Neural cell (in vitro differentiated cells): Measurements from ENCODE around the gene CUX1. TPM values are rescaled to one million over a fixed set of nuclear protein-coding genes. Genes with fewer than 3 reads are reported as not detected.

Experiments used
- H2AFZ ChIP-seq: fragments of 200-600, 300-800 bp; sonication (generic), shearing (Covaris generic); 2 replicates; pipeline ENCODE4 v1.6.0; 2014; ENCODE audit warnings: low read depth, mild to moderate bottlenecking, antibody characterized with exemption, low read length, moderate library complexity
- H3F3A ChIP-seq: fragments of 200-600 bp; shearing (Covaris generic); 2 replicates; pipeline ENCODE4 v1.6.1; 2016; ENCODE audit warnings: mild to moderate bottlenecking, moderate library complexity, mixed read lengths, antibody characterized with exemption, low read length; ENCODE audit not compliant: insufficient read depth, poor library complexity, severe bottlenecking
- H3K27ac ChIP-seq: fragments of 200-600, 300-800 bp; sonication (generic), shearing (Covaris generic); 2 replicates; pipeline ENCODE4 v1.5.1; 2014; ENCODE audit warnings: mild to moderate bottlenecking, low read length, moderate library complexity
- H3K27me3 ChIP-seq: fragments of 300-800, 200-600 bp; sonication (generic), shearing (Covaris generic); 2 replicates; pipeline ENCODE4 v1.6.0; 2014; ENCODE audit warnings: mild to moderate bottlenecking, low read depth, low read length, moderate library complexity; ENCODE audit not compliant: insufficient read depth
- H3K36me3 ChIP-seq: fragments of 300-800, 200-600 bp; sonication (generic), shearing (Covaris generic); 2 replicates; pipeline ENCODE4 v1.5.1; 2014; ENCODE audit warnings: mild to moderate bottlenecking, antibody characterized with exemption, low read length, moderate library complexity; ENCODE audit not compliant: insufficient read depth
- H3K4me2 ChIP-seq: fragments of 300-800, 200-600 bp; sonication (generic), shearing (Covaris generic); 2 replicates; pipeline ENCODE4 v1.6.0; 2014; ENCODE audit warnings: mild to moderate bottlenecking, low read length
- H3K4me3 ChIP-seq: fragments of 300-800, 200-600 bp; sonication (generic), shearing (Covaris generic); 2 replicates; pipeline ENCODE4 v1.5.1; 2014; ENCODE audit warnings: mild to moderate bottlenecking, low read length, moderate library complexity
- H3K79me2 ChIP-seq: fragments of 200-600 bp; shearing (Covaris generic); replicated peaks from 2 replicates; pipeline ENCODE4 v1.6.0; 2014; ENCODE audit warnings: mild to moderate bottlenecking, low read length, moderate library complexity; ENCODE audit not compliant: insufficient read depth
- H3K9ac ChIP-seq: fragments of 300-800, 200-600 bp; sonication (generic), shearing (Covaris generic); 2 replicates; pipeline ENCODE4 v1.6.1; 2016; ENCODE audit warnings: mild to moderate bottlenecking, low read length, mixed read lengths
- H3K9me2 ChIP-seq: fragments of 200-600 bp; shearing (Covaris generic); 2 replicates; pipeline ENCODE4 v1.6.1; 2016; ENCODE audit warnings: mild to moderate bottlenecking, low read length, mixed read lengths; ENCODE audit not compliant: insufficient read depth
- H3K9me3 ChIP-seq: fragments of 200-600, 300-800 bp; sonication (generic), shearing (Covaris generic); 2 replicates; pipeline ENCODE4 v1.6.1; 2016; ENCODE audit warnings: mild to moderate bottlenecking, mixed run types, low read length, moderate library complexity, mixed read lengths
- H4K20me1 ChIP-seq: fragments of 200-600 bp; shearing (Covaris generic); 2 replicates; pipeline ENCODE4 v1.6.1; 2016; ENCODE audit warnings: mild to moderate bottlenecking, mixed run types; ENCODE audit not compliant: insufficient read depth
- CTCF ChIP-seq: fragments of 450-650 bp; IDR thresholded peaks from 2 replicates; pipeline ENCODE4 v1.5.1; 2014; ENCODE audit warnings: antibody characterized with exemption, mild to moderate bottlenecking, moderate library complexity; ENCODE audit not compliant: poor library complexity, severe bottlenecking
- EP300 ChIP-seq: fragments of 450-650 bp; conservative IDR thresholded peaks from 2 replicates; pipeline ENCODE4 v1.6.1; 2014; ENCODE audit warnings: antibody characterized with exemption, mild to moderate bottlenecking, moderate library complexity; ENCODE audit not compliant: poor library complexity, severe bottlenecking
- EZH2 ChIP-seq: fragments of 200-600, 300-800 bp; shearing (Covaris generic), sonication (generic); IDR thresholded peaks from 2 replicates; pipeline ENCODE4 v1.6.1; 2014; ENCODE audit warnings: antibody characterized with exemption, low read length, borderline replicate concordance, mild to moderate bottlenecking; ENCODE audit not compliant: insufficient read depth, poor library complexity, severe bottlenecking
- MXI1 ChIP-seq: fragments of 450-650 bp; conservative IDR thresholded peaks from 2 replicates; pipeline ENCODE4 v1.6.1; 2014; ENCODE audit warnings: antibody characterized with exemption, mild to moderate bottlenecking; ENCODE audit not compliant: poor library complexity, severe bottlenecking
- POLR2AphosphoS5 ChIP-seq: IDR thresholded peaks from 2 replicates; pipeline ENCODE4 v1.6.1; 2012
- SMC3 ChIP-seq: fragments of 450-650 bp; conservative IDR thresholded peaks from 2 replicates; pipeline ENCODE4 v1.6.1; 2014; ENCODE audit warnings: antibody characterized with exemption, mild to moderate bottlenecking, moderate library complexity; ENCODE audit not compliant: poor library complexity
- TAF1 ChIP-seq: IDR thresholded peaks from 2 replicates; pipeline ENCODE4 v1.6.1; 2012; ENCODE audit warnings: low read depth
- polyA plus RNA-seq: library from polyadenylated mRNA; depleted of rRNA; stranded (reverse); fragments of >200 nt; gene quantifications from 2 replicates; pipeline ENCODE4 v1.2.3, GENCODE V29; 2014

Gene CUX1
- polyA plus RNA-seq, 1 donor from 2014 or later: 26.6 TPM

GRCh38 chr7:101815826-101816594 lies 1.4 kb upstream of the CUX1 start:
- H3K27ac ChIP-seq: peak overlapping the region; percentile 42
- no peak overlapping the region for H3K4me2 ChIP-seq
- H2AFZ ChIP-seq: no peak overlapping the region
- peaks cover 18% of the 10 kb centered on the region for H4K20me1 ChIP-seq
- H3K9ac ChIP-seq: peak overlapping the region; percentile 68
- H3K36me3 ChIP-seq: no peaks in the 10 kb centered on the region
- no peaks in the 10 kb centered on the region for H3F3A ChIP-seq
- no peak for TF ChIP-seq MXI1
- TF ChIP-seq CTCF: peak; percentile 22
- peak; percentile 56 for TF ChIP-seq POLR2AphosphoS5
- TF ChIP-seq TAF1: peak; percentile 35
- no peak for TF ChIP-seq SMC3
- H3K27me3 ChIP-seq: peaks cover 37% of the 10 kb centered on the region
- no peaks in the 10 kb centered on the region for H3K9me3 ChIP-seq
- peak overlapping the region; percentile 60 for H3K4me3 ChIP-seq
- no peaks in the 10 kb centered on the region for H3K9me2 ChIP-seq
- H3K79me2 ChIP-seq: peaks cover 34% of the 10 kb centered on the region

GRCh38 chr7:101816595-101817470 lies 593 bp upstream of the CUX1 start:
- Histone ChIP-seq H3K4me2 (no peak overlapping the region), H3K9me3 (no peaks in the 10 kb centered on the region), H3K79me2 (peaks cover 37% of the 10 kb centered on the region), H4K20me1 (peaks cover 18% of the 10 kb centered on the region), H3K9ac (peak overlapping the region; percentile 56), H3K27me3 (peaks cover 35% of the 10 kb centered on the region), H3K9me2 (no peaks in the 10 kb centered on the region), H3K27ac (no peak overlapping the region), H3K4me3 (peak overlapping the region; percentile 73), H3F3A (no peaks in the 10 kb centered on the region), H3K36me3 (no peaks in the 10 kb centered on the region), H2AFZ (no peak overlapping the region)
- TF ChIP-seq MXI1 (no peak), TAF1 (no peak)

DNA sequence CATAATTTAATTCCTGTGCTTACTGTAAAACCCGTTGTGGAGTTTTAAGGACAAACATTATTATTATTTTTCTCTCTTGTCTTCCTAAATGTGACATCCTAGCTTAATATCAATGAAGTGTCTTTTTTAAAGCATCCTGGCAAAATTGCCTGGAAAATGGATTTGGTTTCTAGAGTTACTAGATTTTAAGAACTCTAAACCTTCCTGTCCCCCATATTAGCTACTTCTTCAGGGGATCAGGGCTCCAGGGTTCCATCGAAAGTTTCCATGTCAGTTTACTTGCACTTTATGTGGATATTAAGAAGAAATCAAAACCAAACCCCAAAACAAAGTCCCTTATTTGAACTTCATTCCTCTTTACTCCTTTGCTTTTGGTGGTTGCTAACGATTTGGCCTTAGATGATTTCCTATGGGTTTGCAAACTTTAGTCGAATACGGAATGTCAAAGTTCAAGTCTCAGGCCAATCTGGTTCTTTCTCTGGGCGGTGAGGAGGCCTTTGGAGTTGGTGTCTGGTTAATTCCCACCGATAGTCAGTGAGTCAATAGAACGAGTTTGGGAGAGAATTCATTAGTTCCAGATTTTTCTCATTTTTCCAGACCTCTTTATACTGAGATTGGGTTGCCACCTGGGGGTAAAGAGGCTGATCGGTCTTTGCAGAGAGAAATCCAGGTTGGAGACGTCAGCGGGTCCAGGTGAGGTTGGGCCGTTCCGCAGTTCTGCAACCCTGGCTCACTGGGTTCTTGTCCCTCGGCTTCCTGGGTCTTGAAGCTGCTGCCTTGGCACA lies 1.1 kb downstream of the CUX1 start:
- Histone ChIP-seq H3K79me2 (peaks cover 53% of the 10 kb centered on the region), H3K27me3 (peaks cover 18% of the 10 kb centered on the region), H3K36me3 (no peaks in the 10 kb centered on the region), H4K20me1 (peaks cover 18% of the 10 kb centered on the region), H2AFZ (no peak overlapping the region), H3K9me2 (no peaks in the 10 kb centered on the region), H3K9me3 (no peaks in the 10 kb centered on the region), H3F3A (no peaks in the 10 kb centered on the region), H3K27ac (no peak overlapping the region), H3K4me3 (peak overlapping the region; percentile 73), H3K9ac (no peak overlapping the region), H3K4me2 (peak overlapping the region; percentile 83)
- TF ChIP-seq EP300: no peak
- TF ChIP-seq CTCF: no peak
- TF ChIP-seq EZH2: no peak
- no peak for TF ChIP-seq POLR2AphosphoS5
- no peak for TF ChIP-seq SMC3
- TF ChIP-seq MXI1: no peak
